Stimulated activated CD8-positive, alpha-beta memory T cell treated with anti-CD3 and anti-CD28 coated beads, Interleukin-7, amount 100 ng/mL, for 48 hours (primary cell): Measurements from ENCODE around the gene TET1.
A peak's percentile ranks its signal among the peaks of the same experiment; 100 is the strongest.
"Not testable (repeated sequence)": the region's sequence is repeated elsewhere in the genome, so short reads cannot be mapped to it uniquely, and the experiment has no call there.

Source experiments
- DNase-seq, 2 donors: peaks; one replicate each; pipeline ENCODE4 v3.0.0-alpha.2; 2020; ENCODE audit warnings: low read depth in 1 of 2; ENCODE audit errors: extremely low read depth in 1 of 2

The TET1 gene

GRCh38 chr10:68562661-68563570 is 2.8 kb downstream of the TET1 start:
- no peak for DNase-seq

- no peak for DNase-seq
Measured at GRCh38 chr10:68564712-68565111, 4.6 kb downstream of the TET1 start.

- no peak for DNase-seq
Measured at GRCh38 chr10:68565658-68566057, 5.5 kb downstream of the TET1 start.

GRCh38 chr10:68566351-68566750 is 6.2 kb downstream of the TET1 start:
- no peak for DNase-seq

GRCh38 chr10:68566955-68567354 is 6.8 kb downstream of the TET1 start:
- DNase-seq: no peak

- no peak for DNase-seq
Measured at GRCh38 chr10:68572151-68572550, 12.0 kb downstream of the TET1 start.

GRCh38 chr10:68574051-68574450 is 13.9 kb downstream of the TET1 start:
- no peak for DNase-seq

GRCh38 chr10:68576118-68576517 is 16.0 kb downstream of the TET1 start:
- no peak for DNase-seq

GRCh38 chr10:68578974-68579373 is 18.8 kb downstream of the TET1 start:
- DNase-seq: no peak

- DNase-seq: not testable (repeated sequence)
Measured at GRCh38 chr10:68584187-68584586, 24.1 kb downstream of the TET1 start.

GRCh38 chr10:68586606-68587305 is 26.6 kb downstream of the TET1 start:
- no peak for DNase-seq

GRCh38 chr10:68594405-68594804 is 34.3 kb downstream of the TET1 start:
- DNase-seq: no peak

- no peak for DNase-seq
Measured at GRCh38 chr10:68595513-68595912, 35.4 kb downstream of the TET1 start.

GRCh38 chr10:68597407-68597806 is 37.3 kb downstream of the TET1 start:
- no peak for DNase-seq

- DNase-seq: no peak
Measured at GRCh38 chr10:68598978-68599770, 39.0 kb downstream of the TET1 start.

GRCh38 chr10:68599771-68600040 is 39.6 kb downstream of the TET1 start:
- DNase-seq: no peak

- DNase-seq: peak; percentile 15 to 25
Measured at GRCh38 chr10:68600041-68600778, 40.1 kb downstream of the TET1 start.

GRCh38 chr10:68601501-68602265 is 41.5 kb downstream of the TET1 start:
- no peak for DNase-seq

- no peak for DNase-seq
Measured at GRCh38 chr10:68602434-68602833, 42.3 kb downstream of the TET1 start.

GRCh38 chr10:68603766-68604165 is 43.6 kb downstream of the TET1 start:
- DNase-seq: no peak
